GM12878 (cell line): ENCODE results near the gene ZNFX1. TPM values are rescaled to one million over a fixed set of nuclear protein-coding genes. Genes with fewer than 3 reads are reported as not detected.

Experiments used
- ATAC-seq: fragments of 200-7000 bp; cut with Tn5 transposase; 3 replicates; pipeline ENCODE4 v1.9.1; 2020; ENCODE audit warnings: mild to moderate bottlenecking, moderate library complexity
- BruUV-seq: library from RNA; stranded (reverse); fragments of 400-500 nt; replicated peaks from 2 replicates; lab custom pipeline; 2021; lab: Mats Ljungman, UMichigan
- CTCF ChIA-PET: fragments of 300-600 bp; sonication (Branson Sonifier 250); formaldehyde crosslinking; extraction: SDS; loops from one replicate; lab custom pipeline; 2021; ENCODE audit warnings: inconsistent platforms; lab: Yijun Ruan, JAX
- POLR2A ChIA-PET: fragments of 350-600 bp; formaldehyde crosslinking; extraction: SDS; loops from one replicate; lab custom pipeline; 2021; ENCODE audit warnings: inconsistent platforms; lab: Charles Lee
- RAD21 ChIA-PET: fragments of 300-600 bp; sonication (Branson Sonifier 250); formaldehyde crosslinking; loops from one replicate; lab custom pipeline; 2023; ENCODE audit warnings: antibody characterized with exemption; ENCODE audit not compliant: unreplicated experiment; lab: Charles Lee
- SMC1A ChIA-PET: fragments of 300-600 bp; sonication (Branson Sonifier 250); formaldehyde crosslinking; loops from one replicate; lab custom pipeline; 2023; ENCODE audit not compliant: unreplicated experiment, uncharacterized antibody; lab: Charles Lee
- DNase-seq: peaks from one replicate; pipeline ENCODE4 v3.0.0-alpha.2; 2011; ENCODE audit warnings: low read depth, low spot score
- FAIRE-seq: peaks from 3 replicates; lab custom pipeline; 2011; peaks lifted over from hg19 to GRCh38; lab: Jason Lieb, UNC
- H2AFZ ChIP-seq: 2 replicates; pipeline ENCODE4 v1.6.0; 2011; ENCODE audit warnings: low read depth, low read length, control low read depth; ENCODE audit not compliant: control insufficient read depth
- H3K27ac ChIP-seq: 2 replicates; pipeline ENCODE4 v1.5.1; 2011; ENCODE audit warnings: control low read depth; ENCODE audit not compliant: control insufficient read depth, insufficient read depth
- H3K27me3 ChIP-seq, 2 experiments: replicated peaks in 1 of 2; 2 replicates each; pipeline versions ENCODE4 v1.6.0 to v1.6.1; 2011; ENCODE audit warnings: low read length in 1 of 2; ENCODE audit not compliant: control insufficient read depth in 2 of 2, insufficient read depth in 2 of 2
- H3K36me3 ChIP-seq, 2 experiments: 2 replicates each; pipeline ENCODE4 v1.5.1; 2011; ENCODE audit warnings: low read length in 1 of 2; ENCODE audit not compliant: control insufficient read depth in 2 of 2, insufficient read depth in 2 of 2
- H3K4me1 ChIP-seq: 2 replicates; pipeline ENCODE4 v1.6.1; 2011; ENCODE audit warnings: mild to moderate bottlenecking, low read length, moderate library complexity, mixed read lengths; ENCODE audit not compliant: control insufficient read depth, insufficient read depth
- H3K4me2 ChIP-seq: 2 replicates; pipeline ENCODE4 v1.6.0; 2011; ENCODE audit warnings: control low read depth; ENCODE audit not compliant: control insufficient read depth, insufficient read depth
- H3K4me3 ChIP-seq: fragments of 200-600 bp; sonication (generic); 2 replicates; pipeline ENCODE4 v1.5.1; 2016
- H3K79me2 ChIP-seq: 2 replicates; pipeline ENCODE4 v1.6.0; 2011; ENCODE audit warnings: low read length; ENCODE audit not compliant: control insufficient read depth, insufficient read depth
- H3K9ac ChIP-seq: 2 replicates; pipeline ENCODE4 v1.8.0; 2011; ENCODE audit warnings: low read length, control low read depth, mixed read lengths; ENCODE audit not compliant: control insufficient read depth, insufficient read depth
- H3K9me3 ChIP-seq: replicated peaks from 3 replicates; pipeline ENCODE4 v1.5.1; 2011; ENCODE audit warnings: mild to moderate bottlenecking, low read length; ENCODE audit not compliant: control insufficient read depth, insufficient read depth
- H4K20me1 ChIP-seq: 2 replicates; pipeline ENCODE4 v1.6.0; 2011; ENCODE audit not compliant: control insufficient read depth, insufficient read depth
- CBX3 ChIP-seq: fragments of 200-600 bp; sonication (generic); IDR thresholded peaks from 2 replicates; pipeline ENCODE4 v1.6.1; 2016; ENCODE audit warnings: low read depth, borderline replicate concordance
- CHD1 ChIP-seq: IDR thresholded peaks from 2 replicates; pipeline ENCODE4 v1.6.1; 2012; ENCODE audit warnings: low read depth, low read length, improper control_type of control experiment
- ETV6 ChIP-seq, 2 experiments: fragments of 450-650 bp in 1 of 2; IDR thresholded peaks in 1 of 2; conservative IDR thresholded peaks in 1 of 2; 2 replicates each; pipeline ENCODE4 v1.6.1; 2014; ENCODE audit warnings: antibody characterized with exemption in 1 of 2, borderline replicate concordance in 1 of 2, low read depth in 1 of 2, mild to moderate bottlenecking in 1 of 2, moderate library complexity in 1 of 2
- LARP7 ChIP-seq: fragments of 450-650 bp; IDR thresholded peaks from 2 replicates; pipeline ENCODE4 v1.6.1; 2017; ENCODE audit warnings: mild to moderate bottlenecking
- NFIC ChIP-seq: IDR thresholded peaks from 2 replicates; pipeline ENCODE4 v1.6.1; 2012; ENCODE audit warnings: low read depth, mild to moderate bottlenecking, inconsistent platforms, low read length, moderate library complexity
- POLR2AphosphoS2 ChIP-seq: IDR thresholded peaks from 2 replicates; pipeline ENCODE4 v1.6.1; 2011; ENCODE audit warnings: low read depth, mild to moderate bottlenecking, low read length, improper control_type of control experiment, moderate library complexity
- POLR2AphosphoS5 ChIP-seq: IDR thresholded peaks from 2 replicates; pipeline ENCODE4 v1.6.1; 2011; ENCODE audit warnings: mild to moderate bottlenecking, low read length, inconsistent platforms
- RUNX3 ChIP-seq: IDR thresholded peaks from 2 replicates; pipeline ENCODE4 v1.6.1; 2012; ENCODE audit warnings: low read length, inconsistent platforms
- ZBED1 ChIP-seq: IDR thresholded peaks from 2 replicates; pipeline ENCODE4 v1.6.1; 2016; ENCODE audit warnings: borderline replicate concordance
- WGBS: methylation state at CpG from one replicate; pipeline ENCODE4 v1.1.6; 2016; ENCODE audit warnings: low lambda C conversion rate; ENCODE audit not compliant: insufficient replicate concordance, insufficient coverage; ENCODE audit errors: missing lambda C conversion rate; 5-methylcytosine and 5-hydroxymethylcytosine counted together
- in situ Hi-C: fragments of 300-500 bp; cut with MboI; formaldehyde crosslinking; loops from 9 replicates; pipeline ENCODE4 v1.14.3; 2018; ENCODE audit warnings: mixed read lengths
- intact Hi-C: fragments of 100-400 bp; cut with micrococcal nuclease; formaldehyde crosslinking; loops from one replicate; pipeline ENCODE4 v1.14.2; 2022; ENCODE audit not compliant: unreplicated experiment
- polyA plus RNA-seq, 11 experiments: library from polyadenylated mRNA; depleted of rRNA in 4 of 11; unstranded in 6 of 11; stranded (reverse) in 5 of 11; fragments of >200 nt; fragmentation: Nextera tagmentation in 4 of 11; fragmentation: Illumina TruSeq in 1 of 11; extraction: Ambion mirVana in 4 of 11; extraction: Trizol in 1 of 11; gene quantifications; 1 replicate in 1 of 11; 2 replicates in 10 of 11; pipeline versions ENCODE4 v1.2.1 to v1.2.3, GENCODE V29; 2011 to 2016; ENCODE audit warnings: inconsistent platforms in 2 of 11, missing spikeins in 2 of 11, low read depth in 1 of 11
- total RNA-seq, 4 experiments: library from RNA; depleted of rRNA in 3 of 4; stranded (reverse); fragments of >200 nt in 3 of 4; fragmentation: Illumina TruSeq in 1 of 4; extraction: Trizol in 1 of 4; gene quantifications; 2 replicates each; pipeline versions ENCODE4 v1.2.1 to v1.2.3, GENCODE V29; 2013 to 2021
- TF ChIP-seq, protein P1 (sequence below): fragments of 450-650 bp; IDR thresholded peaks from 2 replicates; pipeline ENCODE4 v1.6.1; 2018; ENCODE audit warnings: mild to moderate bottlenecking, low read depth, moderate library complexity; ENCODE audit not compliant: partially characterized antibody
- TF ChIP-seq, protein P2 (sequence below): fragments of 450-650 bp; IDR thresholded peaks from 2 replicates; pipeline ENCODE4 v1.6.1; 2016; ENCODE audit warnings: mild to moderate bottlenecking, moderate library complexity, borderline replicate concordance
- TF ChIP-seq, protein P3 (sequence below), 3 experiments: IDR thresholded peaks in 2 of 3; conservative IDR thresholded peaks in 1 of 3; 2 replicates each; pipeline ENCODE4 v1.5.1; 2011; ENCODE audit warnings: low read depth in 3 of 3, low read length in 3 of 3, mild to moderate bottlenecking in 3 of 3, control low read depth in 2 of 3, moderate library complexity in 2 of 3, inconsistent platforms in 1 of 3, mixed read lengths in 1 of 3; ENCODE audit not compliant: control insufficient read depth in 2 of 3, insufficient read depth in 1 of 3; ENCODE audit errors: extremely low read depth in 1 of 3

ZNFX1 gene
- total and polyA plus RNA-seq, 10 of the 15 experiments (the other 5 are each of a cell fraction or from before 2014, with no cell fraction given): 7.4 to 31.5 (median 25.6) TPM

- H4K20me1 ChIP-seq: peaks cover 18% of the 10 kb centered on the region
- H2AFZ ChIP-seq: no peak overlapping the region
- H3K79me2 ChIP-seq: peaks cover 94% of the 10 kb centered on the region
- BruUV-seq: no TSS peak
- peak overlapping the region; percentile 95 for H3K4me3 ChIP-seq
- POLR2A ChIA-PET: interaction anchor here (1.1 to 4.0 kb wide), 8 partner anchors 9 to 100 kb away, joined by 3 to 25 read pairs (median 4); no protein-coding TSS in a partner anchor
- no peak for ATAC-seq
- CTCF ChIA-PET: interaction anchor here (0.7 to 3.6 kb wide), 6 partner anchors 9 to 148 kb away, joined by 3 to 14 read pairs (median 4); no protein-coding TSS in a partner anchor
- peak overlapping the region; percentile 44 for H3K4me2 ChIP-seq
- DNase-seq: no peak
- H3K27me3 ChIP-seq: no peaks in the 10 kb centered on the region
- peaks cover 5% of the 10 kb centered on the region for H3K4me1 ChIP-seq
- SMC1A ChIA-PET: interaction anchor here (0.8 to 3.3 kb wide), 9 partner anchors 8 to 115 kb away, joined by 3 to 21 read pairs (median 4); partner anchors contain the start of gene DDX27
- peaks cover 20% of the 10 kb centered on the region for H3K9me3 ChIP-seq
- intact Hi-C loops (no loop called here), in situ Hi-C loops (no loop called here)
- under 1% methylated on average over 6 of the region's 6 CpGs for WGBS
- peak overlapping the region; percentile 98 for H3K9ac ChIP-seq
- FAIRE-seq: no peak
- H3K27ac ChIP-seq: peak overlapping the region; percentile 92
- peaks cover 25 to 49% of the 10 kb centered on the region in 2 experiments for H3K36me3 ChIP-seq
- RAD21 ChIA-PET: interaction anchor here (0.6 to 1.9 kb wide), 4 partner anchors 34 to 1258 kb away, joined by 3 to 6 read pairs (median 3); partner anchors contain the start of gene DDX27
- peak; percentile 44; the same call in 1 of the 2 replicates for TF ChIP-seq NFIC
- TF ChIP-seq, protein P1, sequence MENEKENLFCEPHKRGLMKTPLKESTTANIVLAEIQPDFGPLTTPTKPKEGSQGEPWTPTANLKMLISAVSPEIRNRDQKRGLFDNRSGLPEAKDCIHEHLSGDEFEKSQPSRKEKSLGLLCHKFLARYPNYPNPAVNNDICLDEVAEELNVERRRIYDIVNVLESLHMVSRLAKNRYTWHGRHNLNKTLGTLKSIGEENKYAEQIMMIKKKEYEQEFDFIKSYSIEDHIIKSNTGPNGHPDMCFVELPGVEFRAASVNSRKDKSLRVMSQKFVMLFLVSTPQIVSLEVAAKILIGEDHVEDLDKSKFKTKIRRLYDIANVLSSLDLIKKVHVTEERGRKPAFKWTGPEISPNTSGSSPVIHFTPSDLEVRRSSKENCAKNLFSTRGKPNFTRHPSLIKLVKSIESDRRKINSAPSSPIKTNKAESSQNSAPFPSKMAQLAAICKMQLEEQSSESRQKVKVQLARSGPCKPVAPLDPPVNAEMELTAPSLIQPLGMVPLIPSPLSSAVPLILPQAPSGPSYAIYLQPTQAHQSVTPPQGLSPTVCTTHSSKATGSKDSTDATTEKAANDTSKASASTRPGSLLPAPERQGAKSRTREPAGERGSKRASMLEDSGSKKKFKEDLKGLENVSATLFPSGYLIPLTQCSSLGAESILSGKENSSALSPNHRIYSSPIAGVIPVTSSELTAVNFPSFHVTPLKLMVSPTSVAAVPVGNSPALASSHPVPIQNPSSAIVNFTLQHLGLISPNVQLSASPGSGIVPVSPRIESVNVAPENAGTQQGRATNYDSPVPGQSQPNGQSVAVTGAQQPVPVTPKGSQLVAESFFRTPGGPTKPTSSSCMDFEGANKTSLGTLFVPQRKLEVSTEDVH: no peak
- peak; percentile 54 for TF ChIP-seq POLR2AphosphoS2
- 0 out of 2 replicates have a peak, but pooled peaks have one; percentile 35 for TF ChIP-seq CHD1
- TF ChIP-seq, protein P2, sequence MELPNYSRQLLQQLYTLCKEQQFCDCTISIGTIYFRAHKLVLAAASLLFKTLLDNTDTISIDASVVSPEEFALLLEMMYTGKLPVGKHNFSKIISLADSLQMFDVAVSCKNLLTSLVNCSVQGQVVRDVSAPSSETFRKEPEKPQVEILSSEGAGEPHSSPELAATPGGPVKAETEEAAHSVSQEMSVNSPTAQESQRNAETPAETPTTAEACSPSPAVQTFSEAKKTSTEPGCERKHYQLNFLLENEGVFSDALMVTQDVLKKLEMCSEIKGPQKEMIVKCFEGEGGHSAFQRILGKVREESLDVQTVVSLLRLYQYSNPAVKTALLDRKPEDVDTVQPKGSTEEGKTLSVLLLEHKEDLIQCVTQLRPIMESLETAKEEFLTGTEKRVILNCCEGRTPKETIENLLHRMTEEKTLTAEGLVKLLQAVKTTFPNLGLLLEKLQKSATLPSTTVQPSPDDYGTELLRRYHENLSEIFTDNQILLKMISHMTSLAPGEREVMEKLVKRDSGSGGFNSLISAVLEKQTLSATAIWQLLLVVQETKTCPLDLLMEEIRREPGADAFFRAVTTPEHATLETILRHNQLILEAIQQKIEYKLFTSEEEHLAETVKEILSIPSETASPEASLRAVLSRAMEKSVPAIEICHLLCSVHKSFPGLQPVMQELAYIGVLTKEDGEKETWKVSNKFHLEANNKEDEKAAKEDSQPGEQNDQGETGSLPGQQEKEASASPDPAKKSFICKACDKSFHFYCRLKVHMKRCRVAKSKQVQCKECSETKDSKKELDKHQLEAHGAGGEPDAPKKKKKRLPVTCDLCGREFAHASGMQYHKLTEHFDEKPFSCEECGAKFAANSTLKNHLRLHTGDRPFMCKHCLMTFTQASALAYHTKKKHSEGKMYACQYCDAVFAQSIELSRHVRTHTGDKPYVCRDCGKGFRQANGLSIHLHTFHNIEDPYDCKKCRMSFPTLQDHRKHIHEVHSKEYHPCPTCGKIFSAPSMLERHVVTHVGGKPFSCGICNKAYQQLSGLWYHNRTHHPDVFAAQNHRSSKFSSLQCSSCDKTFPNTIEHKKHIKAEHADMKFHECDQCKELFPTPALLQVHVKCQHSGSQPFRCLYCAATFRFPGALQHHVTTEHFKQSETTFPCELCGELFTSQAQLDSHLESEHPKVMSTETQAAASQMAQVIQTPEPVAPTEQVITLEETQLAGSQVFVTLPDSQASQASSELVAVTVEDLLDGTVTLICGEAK: 0 out of 2 replicates have a peak, but pooled peaks have one; percentile 5
- 0 out of 2 replicates have a peak, but pooled peaks have one; percentile 33 for TF ChIP-seq ZBED1
- no peak for TF ChIP-seq ETV6 (conservative IDR thresholded peaks at IDR 0.05 in 1 of 2, IDR thresholded peaks at IDR 0.05 in 1 of 2; ENCODE audit: borderline replicate concordance in 1 of 2, low read depth in 1 of 2)
- TF ChIP-seq, protein P3, sequence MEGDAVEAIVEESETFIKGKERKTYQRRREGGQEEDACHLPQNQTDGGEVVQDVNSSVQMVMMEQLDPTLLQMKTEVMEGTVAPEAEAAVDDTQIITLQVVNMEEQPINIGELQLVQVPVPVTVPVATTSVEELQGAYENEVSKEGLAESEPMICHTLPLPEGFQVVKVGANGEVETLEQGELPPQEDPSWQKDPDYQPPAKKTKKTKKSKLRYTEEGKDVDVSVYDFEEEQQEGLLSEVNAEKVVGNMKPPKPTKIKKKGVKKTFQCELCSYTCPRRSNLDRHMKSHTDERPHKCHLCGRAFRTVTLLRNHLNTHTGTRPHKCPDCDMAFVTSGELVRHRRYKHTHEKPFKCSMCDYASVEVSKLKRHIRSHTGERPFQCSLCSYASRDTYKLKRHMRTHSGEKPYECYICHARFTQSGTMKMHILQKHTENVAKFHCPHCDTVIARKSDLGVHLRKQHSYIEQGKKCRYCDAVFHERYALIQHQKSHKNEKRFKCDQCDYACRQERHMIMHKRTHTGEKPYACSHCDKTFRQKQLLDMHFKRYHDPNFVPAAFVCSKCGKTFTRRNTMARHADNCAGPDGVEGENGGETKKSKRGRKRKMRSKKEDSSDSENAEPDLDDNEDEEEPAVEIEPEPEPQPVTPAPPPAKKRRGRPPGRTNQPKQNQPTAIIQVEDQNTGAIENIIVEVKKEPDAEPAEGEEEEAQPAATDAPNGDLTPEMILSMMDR (IDR thresholded peaks at IDR 0.05 in 2 of 3, conservative IDR thresholded peaks at IDR 0.05 in 1 of 3; ENCODE audit: control insufficient read depth in 2 of 3, extremely low read depth in 1 of 3, insufficient read depth in 1 of 3, low read depth in 3 of 3, low read length in 3 of 3): no peak
- TF ChIP-seq POLR2AphosphoS5: peak; percentile 16; the same call in 1 of the 2 replicates
- peak; percentile 24 for TF ChIP-seq RUNX3
- no peak for TF ChIP-seq LARP7
- no peak for TF ChIP-seq CBX3
Measured at GRCh38 chr20:49280463-49281058, 2.7 kb upstream of the ZNFX1 start.
